ENCODE data around the gene TPST1. TPM values are rescaled to one million over a fixed set of nuclear protein-coding genes. Genes with fewer than 3 reads are reported as not detected.

Gene TPST1
- total RNA-seq, 1 donor from 2014 or later: 30.0 TPM

GRCh38 chr7:66236713-66237303 is 31.7 kb downstream of the TPST1 start:
- H3K36me3 Mint-ChIP-seq (ENCODE audit: low read depth): peaks cover 4% of the 10 kb centered on the region
- no peak overlapping the region for H3K27ac Mint-ChIP-seq (ENCODE audit: unreplicated experiment)
- H3K4me1 Mint-ChIP-seq (ENCODE audit: low read depth): peaks cover 30% of the 10 kb centered on the region
- H3K9me3 Mint-ChIP-seq (ENCODE audit: low read depth): no peaks in the 10 kb centered on the region
- TF ChIP-seq, protein P1, sequence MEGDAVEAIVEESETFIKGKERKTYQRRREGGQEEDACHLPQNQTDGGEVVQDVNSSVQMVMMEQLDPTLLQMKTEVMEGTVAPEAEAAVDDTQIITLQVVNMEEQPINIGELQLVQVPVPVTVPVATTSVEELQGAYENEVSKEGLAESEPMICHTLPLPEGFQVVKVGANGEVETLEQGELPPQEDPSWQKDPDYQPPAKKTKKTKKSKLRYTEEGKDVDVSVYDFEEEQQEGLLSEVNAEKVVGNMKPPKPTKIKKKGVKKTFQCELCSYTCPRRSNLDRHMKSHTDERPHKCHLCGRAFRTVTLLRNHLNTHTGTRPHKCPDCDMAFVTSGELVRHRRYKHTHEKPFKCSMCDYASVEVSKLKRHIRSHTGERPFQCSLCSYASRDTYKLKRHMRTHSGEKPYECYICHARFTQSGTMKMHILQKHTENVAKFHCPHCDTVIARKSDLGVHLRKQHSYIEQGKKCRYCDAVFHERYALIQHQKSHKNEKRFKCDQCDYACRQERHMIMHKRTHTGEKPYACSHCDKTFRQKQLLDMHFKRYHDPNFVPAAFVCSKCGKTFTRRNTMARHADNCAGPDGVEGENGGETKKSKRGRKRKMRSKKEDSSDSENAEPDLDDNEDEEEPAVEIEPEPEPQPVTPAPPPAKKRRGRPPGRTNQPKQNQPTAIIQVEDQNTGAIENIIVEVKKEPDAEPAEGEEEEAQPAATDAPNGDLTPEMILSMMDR (IDR thresholded peaks at IDR 0.05): no peak
- DNase-seq (ENCODE audit: low spot score): no peak
- no peak overlapping the region for H3K4me3 Mint-ChIP-seq (ENCODE audit: unreplicated experiment)
- H3K27me3 Mint-ChIP-seq (ENCODE audit: low read depth): no peaks in the 10 kb centered on the region

GRCh38 chr7:66237906-66238772 is 33.0 kb downstream of the TPST1 start:
- Mint-ChIP-seq H3K36me3 (ENCODE audit: low read depth) (peaks cover 4% of the 10 kb centered on the region), H3K4me1 (ENCODE audit: low read depth) (peaks cover 30% of the 10 kb centered on the region), H3K4me3 (ENCODE audit: unreplicated experiment) (no peak overlapping the region), H3K27me3 (ENCODE audit: low read depth) (no peaks in the 10 kb centered on the region), H3K9me3 (ENCODE audit: low read depth) (no peaks in the 10 kb centered on the region), H3K27ac (ENCODE audit: unreplicated experiment) (peak overlapping the region; percentile 79)
- no peak for DNase-seq (ENCODE audit: low spot score)
- TF ChIP-seq, protein P1 (IDR thresholded peaks at IDR 0.05): no peak

- Mint-ChIP-seq H3K27me3 (ENCODE audit: low read depth) (no peaks in the 10 kb centered on the region), H3K36me3 (ENCODE audit: low read depth) (peaks cover 4% of the 10 kb centered on the region), H3K4me3 (ENCODE audit: unreplicated experiment) (no peak overlapping the region), H3K4me1 (ENCODE audit: low read depth) (peaks cover 30% of the 10 kb centered on the region), H3K9me3 (ENCODE audit: low read depth) (no peaks in the 10 kb centered on the region), H3K27ac (ENCODE audit: unreplicated experiment) (peak overlapping the region; percentile 79)
- DNase-seq (ENCODE audit: low spot score): no peak
- TF ChIP-seq, protein P1 (IDR thresholded peaks at IDR 0.05): no peak
These were observed 33.8 kb downstream of the TPST1 start for GRCh38 chr7:66238773-66239466.

GRCh38 chr7:66239467-66239856 is 34.3 kb downstream of the TPST1 start:
- TF ChIP-seq, protein P1 (IDR thresholded peaks at IDR 0.05): no peak
- peaks cover 33% of the 10 kb centered on the region for H3K4me1 Mint-ChIP-seq (ENCODE audit: low read depth)
- H3K4me3 Mint-ChIP-seq (ENCODE audit: unreplicated experiment): no peak overlapping the region
- H3K9me3 Mint-ChIP-seq (ENCODE audit: low read depth): no peaks in the 10 kb centered on the region
- peak overlapping the region; percentile 37 for H3K27ac Mint-ChIP-seq (ENCODE audit: unreplicated experiment)
- DNase-seq (ENCODE audit: low spot score): no peak
- no peaks in the 10 kb centered on the region for H3K27me3 Mint-ChIP-seq (ENCODE audit: low read depth)
- H3K36me3 Mint-ChIP-seq (ENCODE audit: low read depth): peaks cover 4% of the 10 kb centered on the region

DNA sequence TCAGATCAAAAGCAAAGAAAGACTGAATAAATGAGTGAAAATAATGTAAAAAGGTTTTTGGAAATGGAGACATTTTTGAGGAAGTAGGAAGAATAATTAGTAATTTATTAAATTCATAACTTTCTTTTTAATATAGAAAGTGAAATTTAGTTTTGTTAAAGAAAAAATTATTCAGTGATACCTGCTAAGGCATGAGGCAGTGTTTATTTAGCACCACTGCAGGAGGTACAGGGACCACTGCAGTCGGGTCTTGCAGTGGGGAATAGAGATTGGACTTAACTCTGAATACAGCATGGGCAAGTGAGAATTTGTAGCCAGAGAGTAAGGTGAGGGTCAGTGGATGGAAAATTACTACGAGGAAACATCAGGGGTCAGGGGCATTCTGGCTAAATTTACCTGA is 39.9 kb downstream of the TPST1 start:
- TF ChIP-seq, protein P1 (IDR thresholded peaks at IDR 0.05): no peak
- peaks cover 22% of the 10 kb centered on the region for H3K4me1 Mint-ChIP-seq (ENCODE audit: low read depth)
- no peak overlapping the region for H3K4me3 Mint-ChIP-seq (ENCODE audit: unreplicated experiment)
- H3K9me3 Mint-ChIP-seq (ENCODE audit: low read depth): no peaks in the 10 kb centered on the region
- H3K27me3 Mint-ChIP-seq (ENCODE audit: low read depth): no peaks in the 10 kb centered on the region
- DNase-seq (ENCODE audit: low spot score): no peak
- no peak overlapping the region for H3K27ac Mint-ChIP-seq (ENCODE audit: unreplicated experiment)
- H3K36me3 Mint-ChIP-seq (ENCODE audit: low read depth): peaks cover 6% of the 10 kb centered on the region

Data from chondrocyte (in vitro differentiated cells).